ENCODE measurements around the gene THRB. TPM values are rescaled to one million over a fixed set of nuclear protein-coding genes. Genes with fewer than 3 reads are reported as not detected.

Gene THRB
- total and polyA plus RNA-seq, 2 donors (not counting 3 experiments of a cell fraction or from before 2014, with no cell fraction given), result 0.06 TPM; not detected in 1

DNA sequence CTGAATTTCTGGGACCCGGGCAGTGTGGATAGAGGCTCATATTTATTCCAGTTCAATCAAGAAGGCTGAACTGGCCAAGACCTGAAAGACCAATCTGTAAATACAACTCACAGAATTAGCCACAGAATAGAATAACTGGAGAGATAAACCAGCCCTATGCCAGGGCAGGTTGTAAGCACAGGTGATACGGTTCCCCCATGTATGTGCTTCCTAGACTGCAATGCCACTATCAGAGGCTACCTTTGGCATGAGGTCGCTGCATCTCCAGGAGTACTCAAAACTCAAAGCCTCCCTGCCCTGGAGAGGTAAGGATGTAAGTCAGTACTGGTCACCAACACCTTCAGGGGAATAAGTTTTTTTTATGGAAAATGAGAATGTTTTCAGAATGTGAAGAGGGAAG, 314.0 kb downstream of the THRB start:
- no peaks in the 10 kb centered on the region for H3K9me1 ChIP-seq (replicated peaks; ENCODE audit: control insufficient read depth, extremely low read depth, insufficient read depth, low read length)
- H4K20me1 ChIP-seq (replicated peaks; ENCODE audit: control insufficient read depth, extremely low read depth, insufficient read depth, low read length), result no peaks in the 10 kb centered on the region
- H3K36me3 ChIP-seq (ENCODE audit: control insufficient read depth in 2 of 2, extremely low read depth in 1 of 2, insufficient read depth in 2 of 2, low read length in 2 of 2), result no peaks in the 10 kb centered on the region
- H3K27ac ChIP-seq (ENCODE audit: insufficient read depth, low read depth, low read length), result no peak overlapping the region
- CTCF ChIA-PET, result interaction anchor here (2.1 to 2.3 kb wide), 2 partner anchors 8 to 504 kb away, joined by 4 to 10 read pairs; no protein-coding TSS in a partner anchor
- intact Hi-C loops (cut with micrococcal nuclease) (no loop called here), dilution Hi-C loops (cut with MboI; ENCODE audit: extremely low pct_ligation_motif_present, low sequenced_read_pairs) (no loop called here)
- H3K9ac ChIP-seq (replicated peaks; ENCODE audit: extremely low read depth, insufficient read depth, low read length), result no peak overlapping the region
- H3K4me2 ChIP-seq (ENCODE audit: insufficient read depth, low read length), result no peak overlapping the region
- no peak overlapping the region for H2AFZ ChIP-seq (ENCODE audit: low read depth, low read length)
- no TSS peak for BruUV-seq (replicated peaks)
- FAIRE-seq (no peak), DNase-seq (ENCODE audit: low read depth, low spot score) (no peak)
- TF ChIP-seq FOS (IDR thresholded peaks at IDR 0.05; ENCODE audit: borderline replicate concordance, insufficient read depth, low read length) (no peak), GATA2 (IDR thresholded peaks at IDR 0.05; ENCODE audit: insufficient read depth, insufficient read length, low read depth, low read length) (no peak), POLR2AphosphoS5 (IDR thresholded peaks at IDR 0.05; ENCODE audit: insufficient read depth, low read depth, low read length) (no peak), MYC (IDR thresholded peaks at IDR 0.05; ENCODE audit: low read depth, low read length) (no peak), JUN (IDR thresholded peaks at IDR 0.05; ENCODE audit: borderline replicate concordance, insufficient read depth, insufficient read length, low read depth) (no peak), EZH2 (IDR thresholded peaks at IDR 0.05; ENCODE audit: borderline replicate concordance, low read depth, low read length, severe bottlenecking) (no peak), POLR2A (IDR thresholded peaks at IDR 0.05; ENCODE audit: low read depth, low read length) (no peak)
- TF ChIP-seq, protein P1, sequence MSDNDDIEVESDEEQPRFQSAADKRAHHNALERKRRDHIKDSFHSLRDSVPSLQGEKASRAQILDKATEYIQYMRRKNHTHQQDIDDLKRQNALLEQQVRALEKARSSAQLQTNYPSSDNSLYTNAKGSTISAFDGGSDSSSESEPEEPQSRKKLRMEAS (IDR thresholded peaks at IDR 0.05; ENCODE audit: insufficient read depth, insufficient read length), result no peak
- TF ChIP-seq, protein P2, sequence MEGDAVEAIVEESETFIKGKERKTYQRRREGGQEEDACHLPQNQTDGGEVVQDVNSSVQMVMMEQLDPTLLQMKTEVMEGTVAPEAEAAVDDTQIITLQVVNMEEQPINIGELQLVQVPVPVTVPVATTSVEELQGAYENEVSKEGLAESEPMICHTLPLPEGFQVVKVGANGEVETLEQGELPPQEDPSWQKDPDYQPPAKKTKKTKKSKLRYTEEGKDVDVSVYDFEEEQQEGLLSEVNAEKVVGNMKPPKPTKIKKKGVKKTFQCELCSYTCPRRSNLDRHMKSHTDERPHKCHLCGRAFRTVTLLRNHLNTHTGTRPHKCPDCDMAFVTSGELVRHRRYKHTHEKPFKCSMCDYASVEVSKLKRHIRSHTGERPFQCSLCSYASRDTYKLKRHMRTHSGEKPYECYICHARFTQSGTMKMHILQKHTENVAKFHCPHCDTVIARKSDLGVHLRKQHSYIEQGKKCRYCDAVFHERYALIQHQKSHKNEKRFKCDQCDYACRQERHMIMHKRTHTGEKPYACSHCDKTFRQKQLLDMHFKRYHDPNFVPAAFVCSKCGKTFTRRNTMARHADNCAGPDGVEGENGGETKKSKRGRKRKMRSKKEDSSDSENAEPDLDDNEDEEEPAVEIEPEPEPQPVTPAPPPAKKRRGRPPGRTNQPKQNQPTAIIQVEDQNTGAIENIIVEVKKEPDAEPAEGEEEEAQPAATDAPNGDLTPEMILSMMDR (IDR thresholded peaks at IDR 0.05; ENCODE audit: extremely low read depth in 1 of 2, insufficient read depth in 1 of 2, low read depth in 1 of 2, low read length in 2 of 2), result no peak
- no peak overlapping the region for H3K4me3 ChIP-seq (replicated peaks in 1 of 3; ENCODE audit: insufficient read depth in 1 of 3, low read depth in 1 of 3, low read length in 3 of 3)
- H3K4me1 ChIP-seq (ENCODE audit: control insufficient read depth, extremely low read depth, insufficient read depth, low read length), result no peaks in the 10 kb centered on the region
- POLR2A ChIA-PET, result no interaction called here
- H3K9me3 ChIP-seq (replicated peaks; ENCODE audit: control insufficient read depth, insufficient read depth, low read length), result no peaks in the 10 kb centered on the region
- H3K79me2 ChIP-seq (ENCODE audit: control insufficient read depth, insufficient read depth, low read length), result no peaks in the 10 kb centered on the region
- H3K27me3 ChIP-seq (ENCODE audit: control insufficient read depth in 2 of 2, insufficient read depth in 2 of 2, low read length in 2 of 2), result no peaks in the 10 kb centered on the region

All from endothelial cell of umbilical vein (primary cell).